CD4-positive, alpha-beta T cell (primary cell): ENCODE measurements around the gene CDC6. TPM values are rescaled to one million over a fixed set of nuclear protein-coding genes. Genes with fewer than 3 reads are reported as not detected.

Experiments used
- ATAC-seq: fragments of 200-7000 bp; cut with Tn5 transposase; one replicate; pipeline ENCODE4 v1.10.0; 2022; ENCODE audit warnings: mild to moderate bottlenecking; ENCODE audit not compliant: poor library complexity
- CTCF ChIA-PET: fragments of 350-600 bp; sonication (Branson Sonifier 250); formaldehyde crosslinking; loops from one replicate; lab custom pipeline; 2021; ENCODE audit warnings: antibody characterized with exemption, inconsistent platforms; lab: Charles Lee
- POLR2A ChIA-PET: fragments of 350-600 bp; sonication (Branson Sonifier 250); formaldehyde crosslinking; loops from one replicate; lab custom pipeline; 2021; ENCODE audit warnings: antibody characterized with exemption, inconsistent platforms; lab: Charles Lee
- DNase-seq, 14 experiments: peaks; one replicate each; pipeline ENCODE4 v3.0.0-alpha.2; 2013 to 2020; ENCODE audit warnings: mixed read lengths in 2 of 14
- H3K27ac ChIP-seq, 2 donors: one replicate each; pipeline versions ENCODE4 v1.5.1 to v1.7.0; 2013; ENCODE audit warnings: low read length in 2 of 2, low read depth in 1 of 2, mild to moderate bottlenecking in 1 of 2
- H3K27me3 ChIP-seq, 2 experiments: 1 replicate in 1 of 2; 2 replicates in 1 of 2; pipeline versions ENCODE4 v1.6.1 to v1.7.0; 2013; ENCODE audit warnings: low read length in 2 of 2, control low read depth in 1 of 2, mild to moderate bottlenecking in 1 of 2, moderate library complexity in 1 of 2; ENCODE audit not compliant: insufficient read depth in 2 of 2, control insufficient read depth in 1 of 2
- H3K36me3 ChIP-seq: one replicate; pipeline ENCODE4 v1.6.1; 2013; ENCODE audit warnings: low read length, control low read depth; ENCODE audit not compliant: insufficient read depth
- H3K4me1 ChIP-seq: one replicate; pipeline ENCODE4 v1.6.1; 2013; ENCODE audit warnings: low read length, control low read depth; ENCODE audit not compliant: insufficient read depth
- H3K4me3 ChIP-seq: one replicate; pipeline ENCODE4 v1.5.1; 2013; ENCODE audit warnings: mild to moderate bottlenecking, low read length, moderate library complexity
- H3K9me3 ChIP-seq, 2 experiments: 1 replicate in 1 of 2; 2 replicates in 1 of 2; pipeline versions ENCODE4 v1.6.1 to v1.7.0; 2013; ENCODE audit warnings: low read length in 2 of 2, mild to moderate bottlenecking in 2 of 2, control low read depth in 1 of 2, moderate library complexity in 1 of 2; ENCODE audit not compliant: control insufficient read depth in 1 of 2, insufficient read depth in 1 of 2
- H3K27ac Mint-ChIP-seq: one replicate; pipeline ENCODE4 v1.8.0; 2020; ENCODE audit warnings: mixed read lengths
- H3K27me3 Mint-ChIP-seq: one replicate; pipeline ENCODE4 v1.8.0; 2021; ENCODE audit warnings: mixed read lengths
- H3K36me3 Mint-ChIP-seq: one replicate; pipeline ENCODE4 v1.8.0; 2021; ENCODE audit warnings: low read depth, mixed read lengths
- H3K4me1 Mint-ChIP-seq: one replicate; pipeline ENCODE4 v1.8.0; 2021; ENCODE audit warnings: low read depth, mixed read lengths
- H3K4me3 Mint-ChIP-seq: one replicate; pipeline ENCODE4 v1.8.0; 2020; ENCODE audit warnings: mild to moderate bottlenecking, mixed read lengths
- H3K9me3 Mint-ChIP-seq: one replicate; pipeline ENCODE4 v1.8.0; 2020; ENCODE audit warnings: mixed read lengths
- CTCF ChIP-seq: fragments of 200-600 bp; IDR thresholded peaks from one replicate; pipeline ENCODE4 v1.8.0; 2022; ENCODE audit warnings: antibody characterized with exemption, mild to moderate bottlenecking
- intact Hi-C, 2 experiments: fragments of 100-400 bp; cut with DNase I in 1 of 2; cut with micrococcal nuclease in 1 of 2; formaldehyde crosslinking; loops; one replicate each; pipeline versions ENCODE4 v1.15.1 to v1.9.0; 2023 to 2025; cut with DNase I, micrococcal nuclease
- total RNA-seq, 174 experiments: library from RNA in 2 of 174; stranded (reverse) in 2 of 174; gene quantifications; one replicate each; pipeline ENCODE4 v1.2.3 and lab custom pipeline; 2021 to 2026

CDC6 gene
- total RNA-seq, 2 experiments from 2014 or later: 1.0 to 1.8 TPM

GRCh38 chr17:40345994-40346764 is 58.5 kb downstream of the CDC6 start:
- Mint-ChIP-seq H3K9me3 (no peaks in the 10 kb centered on the region), H3K4me3 (peak overlapping the region; percentile 76), H3K36me3 (peaks cover 53% of the 10 kb centered on the region), H3K27ac (peak overlapping the region; percentile 93), H3K4me1 (peaks cover 75% of the 10 kb centered on the region), H3K27me3 (no peaks in the 10 kb centered on the region)
- Histone ChIP-seq H3K27me3 (no peaks in the 10 kb centered on the region), H3K4me1 (peaks cover 85% of the 10 kb centered on the region), H3K27ac (peak overlapping the region; percentile 57 to 70), H3K9me3 (no peaks in the 10 kb centered on the region), H3K4me3 (no peak overlapping the region), H3K36me3 (peaks cover 38% of the 10 kb centered on the region)
- DNase-seq: peak in 1 of 14 experiments; percentile 23
- no peak for TF ChIP-seq CTCF
- POLR2A ChIA-PET: interaction anchor here (1.2 to 11.2 kb wide), 8 partner anchors 8 to 127 kb away, joined by 4 to 117 read pairs (median 6); partner anchors contain the start of gene WIPF2
- no peak for ATAC-seq
- intact Hi-C loops: no loop called here
- CTCF ChIA-PET: interaction anchor here (0.7 to 2.6 kb wide), 5 partner anchors 9 to 43 kb away, joined by 3 to 10 read pairs (median 3); no protein-coding TSS in a partner anchor

GRCh38 chr17:40346765-40347158 is 59.1 kb downstream of the CDC6 start:
- Mint-ChIP-seq H3K4me3 (peak overlapping the region; percentile 34), H3K4me1 (peaks cover 74% of the 10 kb centered on the region), H3K27ac (peak overlapping the region; percentile 93), H3K27me3 (no peaks in the 10 kb centered on the region), H3K9me3 (no peaks in the 10 kb centered on the region), H3K36me3 (peaks cover 57% of the 10 kb centered on the region)
- ChIA-PET CTCF (interaction anchor here (2.5 kb wide), 1 partner anchor 44 kb away, joined by 9 read pairs; no protein-coding TSS in a partner anchor), POLR2A (interaction anchor here (0.9 to 11.2 kb wide), 3 partner anchors 26 to 40 kb away, joined by 3 to 117 read pairs (median 7); no protein-coding TSS in a partner anchor)
- DNase-seq (peak in 3 of 14 experiments; percentile 36 to 66 (median 37)), ATAC-seq (no peak)
- TF ChIP-seq CTCF: no peak
- H3K27ac ChIP-seq: peak overlapping the region; percentile 4 to 57
- H3K4me3 ChIP-seq: no peak overlapping the region
- intact Hi-C loops: no loop called here
- H3K36me3 ChIP-seq: peaks cover 44% of the 10 kb centered on the region
- no peaks in the 10 kb centered on the region for H3K9me3 ChIP-seq
- H3K4me1 ChIP-seq: peaks cover 79% of the 10 kb centered on the region
- H3K27me3 ChIP-seq: no peaks in the 10 kb centered on the region

- H3K27me3 Mint-ChIP-seq: no peaks in the 10 kb centered on the region
- TF ChIP-seq CTCF: no peak
- no peaks in the 10 kb centered on the region for H3K9me3 Mint-ChIP-seq
- peaks cover 77% of the 10 kb centered on the region for H3K4me1 Mint-ChIP-seq
- no peaks in the 10 kb centered on the region for H3K9me3 ChIP-seq
- peak overlapping the region; percentile 93 for H3K27ac Mint-ChIP-seq
- ChIA-PET POLR2A (interaction anchor here (0.9 to 11.2 kb wide), 3 partner anchors 27 to 45 kb away, joined by 3 to 117 read pairs (median 3); no protein-coding TSS in a partner anchor), CTCF (interaction anchor here (1.3 kb wide), 1 partner anchor 30 kb away, joined by 3 read pairs; no protein-coding TSS in a partner anchor)
- peaks cover 64% of the 10 kb centered on the region for H3K36me3 Mint-ChIP-seq
- intact Hi-C loops: no loop called here
- H3K4me1 ChIP-seq: peaks cover 72% of the 10 kb centered on the region
- peak overlapping the region; percentile 3 to 57 for H3K27ac ChIP-seq
- H3K36me3 ChIP-seq: peaks cover 51% of the 10 kb centered on the region
- ATAC-seq (no peak), DNase-seq (peak in 2 of 14 experiments; percentile 29 to 50)
- H3K4me3 ChIP-seq: no peak overlapping the region
- H3K4me3 Mint-ChIP-seq: peak overlapping the region; percentile 34
- H3K27me3 ChIP-seq: no peaks in the 10 kb centered on the region
These were observed 59.8 kb downstream of the CDC6 start for GRCh38 chr17:40347319-40348135.
